ENCODE data around the gene RASSF5.

DNA sequence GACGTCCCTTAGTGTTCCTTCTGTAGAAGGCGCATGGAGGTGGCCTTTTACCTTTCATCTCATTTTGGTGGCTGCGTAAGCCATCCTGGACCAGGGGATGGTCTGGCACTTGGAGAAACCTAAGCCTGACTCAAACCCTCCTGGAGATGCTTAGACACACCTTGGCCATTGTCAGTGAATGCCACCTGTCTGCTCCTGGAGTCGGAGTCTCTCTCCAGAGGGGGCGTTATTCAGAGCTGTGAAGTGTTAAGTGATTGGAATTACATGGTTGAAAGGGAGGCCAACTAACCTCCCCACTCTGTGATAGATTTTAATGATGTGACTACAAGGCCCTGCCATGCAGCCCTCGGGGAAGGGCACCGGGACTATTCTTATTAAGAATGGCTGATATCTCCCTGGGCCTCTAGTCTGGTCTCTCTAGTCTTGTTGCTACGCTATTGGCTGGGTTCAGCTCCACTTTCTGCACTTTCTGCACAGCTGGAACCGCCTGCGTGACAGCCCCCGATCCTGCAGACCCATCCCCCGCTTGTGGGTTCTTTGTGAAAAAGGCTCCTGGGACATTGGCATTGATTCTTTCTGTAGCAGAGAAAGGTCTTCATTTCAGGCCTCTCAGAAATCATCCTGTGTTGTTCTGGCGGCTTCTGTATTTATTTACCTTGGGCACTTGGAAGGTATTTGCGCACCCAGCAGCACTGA is 4.2 kb downstream of the RASSF5 start:
- TF ChIP-seq CREB1 (CRISPR knock-in tag; IDR thresholded peaks at IDR 0.05; ENCODE audit: low read depth) = no peak
- TF ChIP-seq, protein P1, sequence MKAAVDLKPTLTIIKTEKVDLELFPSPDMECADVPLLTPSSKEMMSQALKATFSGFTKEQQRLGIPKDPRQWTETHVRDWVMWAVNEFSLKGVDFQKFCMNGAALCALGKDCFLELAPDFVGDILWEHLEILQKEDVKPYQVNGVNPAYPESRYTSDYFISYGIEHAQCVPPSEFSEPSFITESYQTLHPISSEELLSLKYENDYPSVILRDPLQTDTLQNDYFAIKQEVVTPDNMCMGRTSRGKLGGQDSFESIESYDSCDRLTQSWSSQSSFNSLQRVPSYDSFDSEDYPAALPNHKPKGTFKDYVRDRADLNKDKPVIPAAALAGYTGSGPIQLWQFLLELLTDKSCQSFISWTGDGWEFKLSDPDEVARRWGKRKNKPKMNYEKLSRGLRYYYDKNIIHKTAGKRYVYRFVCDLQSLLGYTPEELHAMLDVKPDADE (IDR thresholded peaks at IDR 0.05) = no peak
- TF ChIP-seq EZH2phosphoT487 (IDR thresholded peaks at IDR 0.05; ENCODE audit: unreplicated experiment) = no peak
- TF ChIP-seq, protein P2, sequence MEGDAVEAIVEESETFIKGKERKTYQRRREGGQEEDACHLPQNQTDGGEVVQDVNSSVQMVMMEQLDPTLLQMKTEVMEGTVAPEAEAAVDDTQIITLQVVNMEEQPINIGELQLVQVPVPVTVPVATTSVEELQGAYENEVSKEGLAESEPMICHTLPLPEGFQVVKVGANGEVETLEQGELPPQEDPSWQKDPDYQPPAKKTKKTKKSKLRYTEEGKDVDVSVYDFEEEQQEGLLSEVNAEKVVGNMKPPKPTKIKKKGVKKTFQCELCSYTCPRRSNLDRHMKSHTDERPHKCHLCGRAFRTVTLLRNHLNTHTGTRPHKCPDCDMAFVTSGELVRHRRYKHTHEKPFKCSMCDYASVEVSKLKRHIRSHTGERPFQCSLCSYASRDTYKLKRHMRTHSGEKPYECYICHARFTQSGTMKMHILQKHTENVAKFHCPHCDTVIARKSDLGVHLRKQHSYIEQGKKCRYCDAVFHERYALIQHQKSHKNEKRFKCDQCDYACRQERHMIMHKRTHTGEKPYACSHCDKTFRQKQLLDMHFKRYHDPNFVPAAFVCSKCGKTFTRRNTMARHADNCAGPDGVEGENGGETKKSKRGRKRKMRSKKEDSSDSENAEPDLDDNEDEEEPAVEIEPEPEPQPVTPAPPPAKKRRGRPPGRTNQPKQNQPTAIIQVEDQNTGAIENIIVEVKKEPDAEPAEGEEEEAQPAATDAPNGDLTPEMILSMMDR (conservative IDR thresholded peaks at IDR 0.05; ENCODE audit: low read depth in 2 of 2) = peak; percentile 33 to 43
